ENCODE measurements around the gene TBCA. TPM values are rescaled to one million over a fixed set of nuclear protein-coding genes. Genes with fewer than 3 reads are reported as not detected.
A peak's percentile ranks its signal among the peaks of the same experiment; 100 is the strongest.

Gene TBCA, protein sequence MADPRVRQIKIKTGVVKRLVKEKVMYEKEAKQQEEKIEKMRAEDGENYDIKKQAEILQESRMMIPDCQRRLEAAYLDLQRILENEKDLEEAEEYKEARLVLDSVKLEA
- polyA plus RNA-seq (2012; ENCODE audit: insufficient read depth, insufficient read length, low read depth) = 315 TPM

DNA sequence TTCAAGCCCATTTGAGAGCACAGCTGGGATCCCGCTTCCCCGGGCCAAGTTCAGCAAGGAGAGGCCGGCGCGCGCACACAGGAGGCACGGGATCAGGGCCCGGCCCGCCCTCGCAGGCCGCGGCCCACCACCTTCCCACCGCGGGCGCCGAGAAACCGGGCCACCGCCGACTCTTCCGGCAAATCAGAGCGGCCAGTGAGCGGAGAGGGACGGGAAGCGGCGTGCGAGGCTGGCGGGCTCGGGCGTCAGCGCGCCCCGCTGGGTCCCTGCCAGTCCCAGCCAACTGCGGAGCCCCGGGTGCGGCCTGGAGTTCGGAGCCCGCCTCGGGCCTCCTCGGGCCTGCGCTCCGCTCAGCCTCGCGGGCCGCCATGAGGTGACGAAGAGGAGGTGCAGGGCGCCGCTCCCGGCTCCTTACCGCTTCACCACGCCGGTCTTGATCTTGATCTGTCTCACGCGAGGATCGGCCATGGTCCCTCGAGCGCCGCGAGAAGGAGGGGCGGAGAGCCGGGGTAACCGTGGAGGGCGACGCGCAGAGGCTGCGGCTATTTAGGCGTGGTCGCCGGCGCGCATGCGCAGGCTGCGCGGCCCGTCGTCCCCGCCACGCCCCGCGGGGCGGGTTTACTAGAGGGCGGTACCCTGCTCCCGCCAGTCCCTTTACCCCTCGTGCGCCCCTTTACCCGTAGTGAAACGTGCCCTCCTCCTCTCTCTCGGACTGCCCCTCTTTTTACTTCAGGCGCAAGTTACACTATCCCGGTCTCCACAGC is at the start of gene TBCA:
TSS of gene TBCA (minus strand) at position 550 of the 764 bp plus-strand sequence. CDS start at position 468, 82 bp downstream.
- peak within 1 kb of the TSS; percentile 78 for H3K4me3 ChIP-seq (ENCODE audit: low read depth, low read length)
- peak; percentile 95 for DNase-seq
- H3K4me1 ChIP-seq = no peaks in the 10 kb centered on the region; the same call in 1 of the 2 replicates
- TF ChIP-seq, protein P1, sequence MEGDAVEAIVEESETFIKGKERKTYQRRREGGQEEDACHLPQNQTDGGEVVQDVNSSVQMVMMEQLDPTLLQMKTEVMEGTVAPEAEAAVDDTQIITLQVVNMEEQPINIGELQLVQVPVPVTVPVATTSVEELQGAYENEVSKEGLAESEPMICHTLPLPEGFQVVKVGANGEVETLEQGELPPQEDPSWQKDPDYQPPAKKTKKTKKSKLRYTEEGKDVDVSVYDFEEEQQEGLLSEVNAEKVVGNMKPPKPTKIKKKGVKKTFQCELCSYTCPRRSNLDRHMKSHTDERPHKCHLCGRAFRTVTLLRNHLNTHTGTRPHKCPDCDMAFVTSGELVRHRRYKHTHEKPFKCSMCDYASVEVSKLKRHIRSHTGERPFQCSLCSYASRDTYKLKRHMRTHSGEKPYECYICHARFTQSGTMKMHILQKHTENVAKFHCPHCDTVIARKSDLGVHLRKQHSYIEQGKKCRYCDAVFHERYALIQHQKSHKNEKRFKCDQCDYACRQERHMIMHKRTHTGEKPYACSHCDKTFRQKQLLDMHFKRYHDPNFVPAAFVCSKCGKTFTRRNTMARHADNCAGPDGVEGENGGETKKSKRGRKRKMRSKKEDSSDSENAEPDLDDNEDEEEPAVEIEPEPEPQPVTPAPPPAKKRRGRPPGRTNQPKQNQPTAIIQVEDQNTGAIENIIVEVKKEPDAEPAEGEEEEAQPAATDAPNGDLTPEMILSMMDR (IDR thresholded peaks at IDR 0.05; ENCODE audit: low read depth, low read length) = no peak
- H3K27me3 ChIP-seq = no peaks in the 10 kb centered on the region
- H3K9me3 ChIP-seq = no peaks in the 10 kb centered on the region
- peaks cover 15% of the 10 kb centered on the region for H3K36me3 ChIP-seq

DNA sequence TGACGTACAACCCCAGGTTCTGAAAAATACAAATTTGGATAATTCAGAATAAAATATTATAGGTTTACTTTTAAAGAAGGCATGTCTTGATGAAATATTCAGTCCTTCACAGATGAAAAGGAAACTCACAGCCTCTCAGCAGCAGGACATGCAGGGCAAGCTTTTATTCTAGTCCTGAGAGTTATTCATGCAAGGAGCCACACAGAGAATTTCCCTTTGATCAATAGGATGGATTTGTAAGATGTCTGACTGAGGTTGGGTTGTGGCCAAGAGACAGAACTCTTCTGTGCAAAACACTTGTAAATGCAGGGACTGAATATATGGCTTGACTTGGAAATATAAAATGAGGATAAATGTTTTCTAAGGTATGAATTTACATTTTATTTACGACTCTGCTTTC is 48.8 kb upstream of the TBCA start:
- Histone ChIP-seq H3K27me3 (no peaks in the 10 kb centered on the region), H3K9me3 (no peaks in the 10 kb centered on the region; the same call in 1 of the 2 replicates), H3K4me1 (no peaks in the 10 kb centered on the region), H3K4me3 (ENCODE audit: low read depth, low read length) (no peak overlapping the region), H3K36me3 (no peaks in the 10 kb centered on the region)
- DNase-seq = no peak
- TF ChIP-seq, protein P1 (IDR thresholded peaks at IDR 0.05; ENCODE audit: low read depth, low read length) = no peak

DNA sequence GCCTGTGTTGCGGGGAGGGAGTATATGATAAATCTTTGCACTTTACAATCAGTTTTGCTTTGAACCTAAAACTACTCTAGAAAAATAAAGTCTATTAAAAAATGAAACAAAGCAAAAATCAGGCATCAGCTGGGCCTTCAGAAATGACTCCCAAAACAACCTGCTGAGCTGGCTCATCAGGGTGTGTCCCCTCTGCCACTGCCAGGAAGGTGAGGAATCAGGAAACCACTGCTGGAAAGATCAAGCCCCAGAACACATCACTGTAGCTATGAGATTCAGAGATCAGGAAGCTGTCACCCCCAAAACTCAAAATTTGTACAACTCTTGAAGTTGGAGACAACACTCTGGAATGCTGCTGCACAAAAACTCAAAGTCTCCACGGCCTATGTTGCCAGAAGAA is 40.5 kb upstream of the TBCA start:
- DNase-seq = no peak
- Histone ChIP-seq H3K36me3 (no peaks in the 10 kb centered on the region), H3K4me1 (no peaks in the 10 kb centered on the region), H3K9me3 (no peaks in the 10 kb centered on the region; the same call in 1 of the 2 replicates), H3K27me3 (no peaks in the 10 kb centered on the region), H3K4me3 (ENCODE audit: low read depth, low read length) (no peak overlapping the region)
- TF ChIP-seq, protein P1 (IDR thresholded peaks at IDR 0.05; ENCODE audit: low read depth, low read length) = no peak

DNA sequence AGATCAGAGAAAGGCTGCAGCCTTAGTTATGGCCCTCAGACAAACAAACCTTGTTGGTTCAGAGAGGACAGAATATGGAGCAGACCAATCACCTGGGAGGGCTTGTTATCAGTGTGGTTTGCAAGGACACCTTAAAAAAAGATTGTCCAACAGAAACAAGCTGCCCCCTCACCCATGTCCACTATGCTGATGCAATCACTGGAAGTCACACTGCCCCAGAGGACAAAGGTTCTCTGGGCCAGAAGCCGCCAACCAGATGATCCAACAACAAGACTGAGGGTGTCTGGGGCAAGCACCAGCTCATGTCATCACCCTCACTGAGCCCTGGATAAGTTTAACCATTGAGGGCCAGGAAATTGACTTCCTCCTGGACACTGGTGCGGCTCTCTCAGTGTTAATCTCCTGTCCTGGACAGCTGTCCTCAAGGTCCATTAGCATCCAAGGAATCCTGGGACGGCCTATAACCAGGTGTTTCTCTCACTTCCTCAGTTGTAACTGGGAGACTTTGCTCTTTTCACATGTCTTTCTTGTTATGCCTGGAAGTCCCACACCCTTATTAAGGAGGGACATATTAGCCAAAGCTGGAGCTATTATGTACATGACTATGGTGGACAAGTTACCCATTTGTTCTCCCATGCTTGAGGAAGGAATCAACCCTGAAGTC is 36.9 kb upstream of the TBCA start:
- no peak for DNase-seq
- H3K36me3 ChIP-seq = no peaks in the 10 kb centered on the region
- H3K4me3 ChIP-seq (ENCODE audit: low read depth, low read length) = no peak overlapping the region
- TF ChIP-seq, protein P1 (IDR thresholded peaks at IDR 0.05; ENCODE audit: low read depth, low read length) = no peak
- H3K9me3 ChIP-seq = no peaks in the 10 kb centered on the region; the same call in 1 of the 2 replicates
- no peaks in the 10 kb centered on the region for H3K27me3 ChIP-seq
- H3K4me1 ChIP-seq = no peaks in the 10 kb centered on the region

DNA sequence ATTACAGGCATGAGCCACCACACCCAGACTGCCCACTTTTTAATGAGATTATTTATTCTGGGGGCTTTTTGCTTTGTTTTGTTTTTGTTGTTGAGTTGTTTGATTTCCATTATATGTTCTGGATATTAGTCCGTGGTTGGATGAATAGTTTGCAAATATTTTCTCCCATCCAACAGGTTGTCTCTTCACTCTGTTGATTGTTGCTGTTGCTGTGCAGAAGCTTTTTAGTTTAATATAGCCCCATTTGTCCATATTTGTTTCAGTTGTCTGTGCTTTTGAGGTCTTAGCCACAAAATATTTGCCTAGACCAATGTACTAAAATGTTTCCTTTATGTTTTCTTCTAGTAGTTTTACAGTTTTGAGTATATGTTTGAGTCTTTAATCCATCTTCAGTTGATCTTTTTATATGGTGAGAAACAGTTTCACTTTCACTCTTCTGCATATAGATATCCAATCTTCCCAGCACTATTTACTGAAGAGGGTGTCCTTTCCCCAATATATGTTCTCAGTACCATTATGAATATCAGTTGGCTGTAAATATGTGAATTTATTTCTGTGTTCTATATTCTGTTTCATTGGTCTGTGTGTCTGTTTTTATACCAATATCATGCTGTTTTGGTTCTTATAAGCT is 30.2 kb upstream of the TBCA start:
- Histone ChIP-seq H3K4me3 (ENCODE audit: low read depth, low read length) (no peak overlapping the region), H3K9me3 (no peaks in the 10 kb centered on the region), H3K27me3 (no peaks in the 10 kb centered on the region), H3K36me3 (no peaks in the 10 kb centered on the region), H3K4me1 (no peaks in the 10 kb centered on the region)
- no peak for DNase-seq
- TF ChIP-seq, protein P1 (IDR thresholded peaks at IDR 0.05; ENCODE audit: low read depth, low read length) = no peak
